Head of caudate nucleus (tissue), 42 donors: Measurements from ENCODE around the gene NBDY.
"Not testable (repeated sequence)": the region's sequence is repeated elsewhere in the genome, so short reads cannot be mapped to it uniquely, and the experiment has no call there.

Experiments
- DNase-seq, 42 donors: peaks; one replicate each; pipeline versions ENCODE4 v3.0.0 to v3.0.0-alpha.2; 2020 to 2021; ENCODE audit warnings: mixed read lengths in 7 of 42
- intact Hi-C: fragments of 100-400 bp; cut with DNase I; formaldehyde crosslinking; loops from one replicate; pipeline ENCODE4 v1.15.0; 2022

Gene NBDY

GRCh38 chrX:56763556-56764152 is 34.6 kb downstream of the NBDY start:
- intact Hi-C loops: no loop called here
- DNase-seq: peak; percentile 21 to 93 (median 83)

GRCh38 chrX:56764153-56764974 is 35.3 kb downstream of the NBDY start:
- intact Hi-C loops: no loop called here
- peak; percentile 35 to 91 (median 78) for DNase-seq

GRCh38 chrX:56764975-56765791 is 36.1 kb downstream of the NBDY start:
- DNase-seq: peak in 6 of 42 donors; percentile 3 to 34 (median 20)
- intact Hi-C loops: no loop called here

- intact Hi-C loops: no loop called here
- peak in 14 of 42 donors; percentile 8 to 54 (median 24) for DNase-seq
These were observed 36.9 kb downstream of the NBDY start for GRCh38 chrX:56765811-56766553.

- DNase-seq: peak in 10 of 42 donors; percentile 3 to 36 (median 12)
- intact Hi-C loops: no loop called here
These were observed 37.7 kb downstream of the NBDY start for GRCh38 chrX:56766554-56767347.

GRCh38 chrX:56767348-56768119 is 38.5 kb downstream of the NBDY start:
- peak in 10 of 42 donors; percentile 9 to 47 (median 30) for DNase-seq
- intact Hi-C loops: not testable (repeated sequence)

- DNase-seq, intact Hi-C loops: not testable (repeated sequence)
These were observed 39.1 kb downstream of the NBDY start for GRCh38 chrX:56768120-56768660.

GRCh38 chrX:56772675-56773521 is 43.9 kb downstream of the NBDY start:
- intact Hi-C loops, DNase-seq: not testable (repeated sequence)

GRCh38 chrX:56773522-56774060 is 44.5 kb downstream of the NBDY start:
- intact Hi-C loops, DNase-seq: not testable (repeated sequence)

GRCh38 chrX:56778099-56778923 is 49.3 kb downstream of the NBDY start:
- intact Hi-C loops, DNase-seq: not testable (repeated sequence)

GRCh38 chrX:56778924-56779468 is 50.0 kb downstream of the NBDY start:
- intact Hi-C loops: not testable (repeated sequence)

GRCh38 chrX:56780681-56781649 is 51.9 kb downstream of the NBDY start:
- not testable (repeated sequence) for DNase-seq

More at GRCh38 chrX:56778924-56779468, 50.0 kb downstream of the NBDY start:
- DNase-seq: not testable (repeated sequence)

GRCh38 chrX:56782352-56782751 is 53.3 kb downstream of the NBDY start:
- intact Hi-C loops: no loop called here
- DNase-seq: no peak

More at GRCh38 chrX:56780681-56781649, 51.9 kb downstream of the NBDY start:
- intact Hi-C loops: not testable (repeated sequence)
